Measurements from ENCODE around the gene MYCBP.
"Not testable (repeated sequence)": the region's sequence is repeated elsewhere in the genome, so short reads cannot be mapped to it uniquely, and the experiment has no call there.

Gene MYCBP, protein sequence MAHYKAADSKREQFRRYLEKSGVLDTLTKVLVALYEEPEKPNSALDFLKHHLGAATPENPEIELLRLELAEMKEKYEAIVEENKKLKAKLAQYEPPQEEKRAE

DNA sequence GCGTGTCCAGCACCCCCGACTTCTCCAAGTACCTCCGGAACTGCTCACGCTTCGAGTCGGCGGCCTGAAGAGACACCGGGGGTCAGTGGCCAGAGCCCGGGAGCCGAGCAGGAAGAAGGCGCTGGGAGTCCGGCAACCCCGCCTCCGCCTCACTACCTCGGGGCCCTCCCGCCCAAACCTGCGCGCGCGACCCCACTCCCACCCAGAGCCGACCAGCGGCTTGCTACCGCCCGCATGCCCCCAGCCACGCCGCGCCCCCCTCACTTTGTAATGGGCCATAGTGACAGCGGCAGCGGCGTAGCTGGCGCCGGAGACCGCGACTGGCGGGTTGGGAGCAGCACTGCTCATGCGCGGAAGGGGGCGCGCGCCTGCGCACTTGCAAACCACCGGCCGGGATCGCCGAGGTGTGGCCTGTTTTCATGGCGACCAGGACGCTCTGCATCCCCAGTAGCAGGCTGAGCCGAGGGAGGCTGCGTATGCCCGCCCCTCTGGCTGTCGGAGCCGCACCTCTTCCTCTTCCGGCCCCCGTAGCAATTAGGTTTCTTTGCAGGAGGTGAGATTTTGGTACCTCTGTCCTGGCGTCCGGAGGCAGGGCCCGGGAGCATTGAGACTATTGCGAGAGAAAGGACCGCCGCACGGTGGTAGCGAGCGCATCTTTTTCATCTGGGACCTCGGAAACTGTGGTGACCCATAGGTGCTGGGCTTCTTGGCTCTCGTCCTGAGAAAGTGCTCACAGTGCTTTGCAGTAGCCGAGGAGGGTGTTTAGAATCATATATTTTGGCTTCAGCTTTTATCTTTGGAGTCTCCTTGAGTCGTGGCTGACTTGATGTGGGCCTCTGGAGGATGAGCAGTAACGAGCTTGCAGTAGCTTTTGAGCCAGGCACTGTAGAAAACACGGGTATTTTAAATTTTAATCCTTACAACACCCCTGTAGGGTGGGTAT is at the start of gene MYCBP:
Gene MYCBP, minus strand, starts transcription at position 322 of the 943 bp plus-strand sequence. Its CDS starts 43 bp downstream, at position 279.
- Histone ChIP-seq H3K27me3 (ENCODE audit: control insufficient read depth, insufficient read depth, low read length) (no peaks in the 10 kb centered on the region), H3K9me3 (ENCODE audit: control insufficient read depth, insufficient read depth, low read length) (no peaks in the 10 kb centered on the region), H3K9ac (ENCODE audit: low read depth, low read length) (peak within 1 kb of the TSS; percentile 28), H3K36me3 (ENCODE audit: control insufficient read depth, insufficient read depth, low read length) (no peaks in the 10 kb centered on the region), H3K4me3 (ENCODE audit: low read depth, low read length) (peak within 1 kb of the TSS; percentile 89), H3K4me1 (ENCODE audit: control insufficient read depth, insufficient read depth, low read length) (peaks cover 4% of the 10 kb centered on the region)

GRCh38 chr1:38919130-38919529 is 46.0 kb upstream of the MYCBP start:
- no peaks in the 10 kb centered on the region for H3K9me3 ChIP-seq (ENCODE audit: control insufficient read depth, insufficient read depth, low read length)
- H3K9ac ChIP-seq (ENCODE audit: low read depth, low read length): no peak overlapping the region

GRCh38 chr1:38918568-38918967 is 45.4 kb upstream of the MYCBP start:
- Histone ChIP-seq H3K36me3 (ENCODE audit: control insufficient read depth, insufficient read depth, low read length) (no peaks in the 10 kb centered on the region), H3K27me3 (ENCODE audit: control insufficient read depth, insufficient read depth, low read length) (no peaks in the 10 kb centered on the region), H3K4me1 (ENCODE audit: control insufficient read depth, insufficient read depth, low read length) (no peaks in the 10 kb centered on the region), H3K4me3 (ENCODE audit: low read depth, low read length) (no peak overlapping the region), H3K9me3 (ENCODE audit: control insufficient read depth, insufficient read depth, low read length) (no peaks in the 10 kb centered on the region), H3K9ac (ENCODE audit: low read depth, low read length) (no peak overlapping the region)

More at GRCh38 chr1:38919130-38919529, 46.0 kb upstream of the MYCBP start:
- Histone ChIP-seq H3K27me3 (ENCODE audit: control insufficient read depth, insufficient read depth, low read length) (no peaks in the 10 kb centered on the region), H3K36me3 (ENCODE audit: control insufficient read depth, insufficient read depth, low read length) (no peaks in the 10 kb centered on the region), H3K4me3 (ENCODE audit: low read depth, low read length) (no peak overlapping the region), H3K4me1 (ENCODE audit: control insufficient read depth, insufficient read depth, low read length) (no peaks in the 10 kb centered on the region)

DNA sequence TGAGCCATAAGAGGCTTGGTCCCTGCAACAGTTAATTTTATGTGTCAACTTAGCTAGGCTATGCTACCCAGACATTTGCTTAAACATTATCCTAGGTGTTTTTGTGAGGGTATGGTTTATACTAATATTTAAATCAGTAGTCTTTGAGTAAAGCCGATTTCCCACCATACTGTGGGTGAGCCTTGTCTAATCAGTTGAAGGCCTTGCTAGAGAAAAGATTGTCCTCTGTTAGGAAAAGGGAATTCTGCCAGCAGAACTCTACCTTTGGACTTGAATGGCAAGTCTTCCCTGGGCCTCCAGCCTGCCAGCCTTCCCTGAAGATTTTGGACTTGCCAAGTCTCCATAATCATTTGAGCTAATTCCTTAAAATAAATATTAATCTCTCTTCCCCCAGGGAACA is 44.6 kb upstream of the MYCBP start:
- no peaks in the 10 kb centered on the region for H3K4me1 ChIP-seq (ENCODE audit: control insufficient read depth, insufficient read depth, low read length)
- H3K9me3 ChIP-seq (ENCODE audit: control insufficient read depth, insufficient read depth, low read length): no peaks in the 10 kb centered on the region
- H3K9ac ChIP-seq (ENCODE audit: low read depth, low read length): no peak overlapping the region
- H3K36me3 ChIP-seq (ENCODE audit: control insufficient read depth, insufficient read depth, low read length): no peaks in the 10 kb centered on the region
- no peak overlapping the region for H3K4me3 ChIP-seq (ENCODE audit: low read depth, low read length)
- H3K27me3 ChIP-seq (ENCODE audit: control insufficient read depth, insufficient read depth, low read length): no peaks in the 10 kb centered on the region

DNA sequence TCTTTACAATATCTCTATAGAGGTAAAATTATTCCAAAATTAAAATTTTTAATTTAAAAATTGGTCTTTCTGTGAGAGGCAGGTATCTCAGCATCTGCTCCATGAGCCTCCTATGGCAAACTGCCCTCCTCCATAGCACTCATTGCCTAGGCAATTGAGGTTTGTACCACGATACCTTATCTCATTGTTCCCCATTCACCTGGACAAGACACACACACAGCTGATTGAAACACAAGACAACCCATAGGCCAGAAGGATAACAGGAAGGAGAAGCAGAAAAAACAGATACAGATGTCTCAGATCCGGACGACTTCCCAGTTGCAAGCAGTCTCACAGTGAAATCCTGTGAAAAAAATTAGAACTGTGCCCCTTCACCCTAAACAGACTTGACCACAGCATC is 44.2 kb upstream of the MYCBP start:
- no peak overlapping the region for H3K9ac ChIP-seq (ENCODE audit: low read depth, low read length)
- no peaks in the 10 kb centered on the region for H3K36me3 ChIP-seq (ENCODE audit: control insufficient read depth, insufficient read depth, low read length)
- H3K4me3 ChIP-seq (ENCODE audit: low read depth, low read length): no peak overlapping the region
- H3K4me1 ChIP-seq (ENCODE audit: control insufficient read depth, insufficient read depth, low read length): no peaks in the 10 kb centered on the region
- no peaks in the 10 kb centered on the region for H3K9me3 ChIP-seq (ENCODE audit: control insufficient read depth, insufficient read depth, low read length)
- H3K27me3 ChIP-seq (ENCODE audit: control insufficient read depth, insufficient read depth, low read length): no peaks in the 10 kb centered on the region

GRCh38 chr1:38915352-38915948 is 42.3 kb upstream of the MYCBP start:
- no peaks in the 10 kb centered on the region for H3K4me1 ChIP-seq (ENCODE audit: control insufficient read depth, insufficient read depth, low read length)
- H3K9ac ChIP-seq (ENCODE audit: low read depth, low read length): no peak overlapping the region
- no peak overlapping the region for H3K4me3 ChIP-seq (ENCODE audit: low read depth, low read length)
- H3K36me3 ChIP-seq (ENCODE audit: control insufficient read depth, insufficient read depth, low read length): no peaks in the 10 kb centered on the region
- H3K9me3 ChIP-seq (ENCODE audit: control insufficient read depth, insufficient read depth, low read length): no peaks in the 10 kb centered on the region
- no peaks in the 10 kb centered on the region for H3K27me3 ChIP-seq (ENCODE audit: control insufficient read depth, insufficient read depth, low read length)

DNA sequence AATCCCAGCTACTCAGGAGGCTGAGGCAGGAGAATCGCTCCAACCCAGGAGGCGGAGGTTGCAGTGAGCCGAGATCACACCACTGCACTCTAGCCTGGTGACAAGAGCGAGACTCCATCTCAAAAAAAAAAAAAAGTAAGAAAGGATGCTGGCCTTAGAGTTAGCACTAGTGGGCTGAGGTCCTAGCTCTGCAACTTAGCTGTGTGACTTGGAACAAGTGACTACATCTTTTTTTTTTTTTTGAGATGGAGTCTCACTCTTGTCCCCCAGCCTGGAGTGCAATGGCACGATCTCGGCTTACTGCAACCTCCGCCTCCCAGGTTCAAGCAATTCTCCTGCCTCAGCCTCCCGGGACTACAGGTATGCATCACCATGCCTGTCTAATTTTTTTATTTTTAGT is 41.8 kb upstream of the MYCBP start:
- not testable (repeated sequence) for H3K36me3 ChIP-seq (ENCODE audit: control insufficient read depth, insufficient read depth, low read length); H3K4me1 ChIP-seq (ENCODE audit: control insufficient read depth, insufficient read depth, low read length); H3K9me3 ChIP-seq (ENCODE audit: control insufficient read depth, insufficient read depth, low read length); H3K9ac ChIP-seq (ENCODE audit: low read depth, low read length); H3K4me3 ChIP-seq (ENCODE audit: low read depth, low read length); H3K27me3 ChIP-seq (ENCODE audit: control insufficient read depth, insufficient read depth, low read length)

DNA sequence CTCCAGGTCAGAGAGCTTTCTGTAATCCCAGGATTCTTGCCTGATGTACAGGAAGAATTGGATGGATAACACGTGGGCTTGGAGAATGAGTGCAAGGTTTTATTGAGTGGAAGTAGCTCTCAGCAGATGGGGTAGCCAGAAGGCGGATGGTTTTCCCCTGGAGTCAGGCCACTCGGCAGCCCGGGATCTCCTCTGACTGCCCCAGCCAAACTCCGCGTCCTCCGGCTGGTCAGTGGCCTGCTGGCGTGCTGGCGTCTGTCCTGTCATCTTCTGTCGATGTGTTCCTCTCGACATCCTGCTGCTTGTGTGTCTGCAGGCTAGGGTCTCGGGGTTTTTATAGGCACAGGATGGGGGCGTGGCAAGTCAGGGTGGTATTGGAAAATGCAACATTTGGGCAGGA is 35.7 kb upstream of the MYCBP start:
- Histone ChIP-seq H3K27me3 (ENCODE audit: control insufficient read depth, insufficient read depth, low read length) (no peaks in the 10 kb centered on the region), H3K36me3 (ENCODE audit: control insufficient read depth, insufficient read depth, low read length) (no peaks in the 10 kb centered on the region), H3K4me1 (ENCODE audit: control insufficient read depth, insufficient read depth, low read length) (no peaks in the 10 kb centered on the region), H3K9ac (ENCODE audit: low read depth, low read length) (no peak overlapping the region), H3K4me3 (ENCODE audit: low read depth, low read length) (no peak overlapping the region), H3K9me3 (ENCODE audit: control insufficient read depth, insufficient read depth, low read length) (no peaks in the 10 kb centered on the region)

DNA sequence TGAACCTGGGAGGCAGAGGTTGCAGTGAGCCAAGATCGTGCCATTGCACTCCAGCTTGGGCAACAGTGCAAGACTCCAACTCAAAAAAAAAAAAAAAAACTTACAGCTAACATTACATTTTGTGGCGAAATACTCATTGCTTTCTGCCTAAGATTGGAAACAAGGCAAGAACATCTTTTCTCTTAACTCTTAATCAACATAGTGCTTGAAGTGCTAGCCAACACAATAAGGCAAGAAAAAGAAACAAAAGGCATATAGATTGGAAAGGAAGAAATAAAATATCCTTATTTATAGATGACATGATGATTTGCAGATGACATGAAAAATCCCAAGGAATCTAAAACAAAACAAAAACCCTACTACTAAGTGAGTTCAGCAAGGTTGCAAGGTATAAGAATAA is 32.8 kb upstream of the MYCBP start:
- Histone ChIP-seq H3K27me3 (ENCODE audit: control insufficient read depth, insufficient read depth, low read length) (no peaks in the 10 kb centered on the region), H3K9me3 (ENCODE audit: control insufficient read depth, insufficient read depth, low read length) (no peaks in the 10 kb centered on the region), H3K4me3 (ENCODE audit: low read depth, low read length) (no peak overlapping the region), H3K9ac (ENCODE audit: low read depth, low read length) (no peak overlapping the region), H3K4me1 (ENCODE audit: control insufficient read depth, insufficient read depth, low read length) (no peaks in the 10 kb centered on the region), H3K36me3 (ENCODE audit: control insufficient read depth, insufficient read depth, low read length) (no peaks in the 10 kb centered on the region)

GRCh38 chr1:38899560-38899959 is 26.4 kb upstream of the MYCBP start:
- Histone ChIP-seq H3K27me3 (ENCODE audit: control insufficient read depth, insufficient read depth, low read length) (no peaks in the 10 kb centered on the region), H3K9me3 (ENCODE audit: control insufficient read depth, insufficient read depth, low read length) (no peaks in the 10 kb centered on the region), H3K4me1 (ENCODE audit: control insufficient read depth, insufficient read depth, low read length) (no peaks in the 10 kb centered on the region), H3K36me3 (ENCODE audit: control insufficient read depth, insufficient read depth, low read length) (no peaks in the 10 kb centered on the region), H3K4me3 (ENCODE audit: low read depth, low read length) (no peak overlapping the region), H3K9ac (ENCODE audit: low read depth, low read length) (no peak overlapping the region)

- no peaks in the 10 kb centered on the region for H3K27me3 ChIP-seq (ENCODE audit: control insufficient read depth, insufficient read depth, low read length)
- no peaks in the 10 kb centered on the region for H3K4me1 ChIP-seq (ENCODE audit: control insufficient read depth, insufficient read depth, low read length)
- H3K9me3 ChIP-seq (ENCODE audit: control insufficient read depth, insufficient read depth, low read length): no peaks in the 10 kb centered on the region
- H3K9ac ChIP-seq (ENCODE audit: low read depth, low read length): no peak overlapping the region
- H3K36me3 ChIP-seq (ENCODE audit: control insufficient read depth, insufficient read depth, low read length): no peaks in the 10 kb centered on the region
- no peak overlapping the region for H3K4me3 ChIP-seq (ENCODE audit: low read depth, low read length)
Measured at GRCh38 chr1:38898653-38899230, 25.6 kb upstream of the MYCBP start.

Measured in iPS-15b (cell line).